SHP77 treated with DMSO at 0.1 percent for 48 hours (cell line): Measurements from ENCODE around the gene AQP11.

Experiments
- DNase-seq: peaks from one replicate; lab custom pipeline; 2025; lab: John Stamatoyannopoulos, UW

Gene AQP11

GRCh38 chr11:77658213-77659013 lies 68.7 kb downstream of the AQP11 start:
- no peak for DNase-seq
